ENCODE measurements around the gene BANF2. TPM values are rescaled to one million over a fixed set of nuclear protein-coding genes. Genes with fewer than 3 reads are reported as not detected.

The BANF2 gene
- total and polyA plus RNA-seq, 2 of the 8 experiments (the other 6 are each of a cell fraction or from before 2014, with no cell fraction given): not detected

GRCh38 chr20:17721802-17722486, 22.2 kb downstream of the BANF2 start:
- Histone ChIP-seq H4K20me1 (replicated peaks in 1 of 2; ENCODE audit: control insufficient read depth in 1 of 2, insufficient read depth in 2 of 2, low read length in 2 of 2) (no peaks in the 10 kb centered on the region), H3K4me1 (replicated peaks in 1 of 4; ENCODE audit: control insufficient read depth in 3 of 4, insufficient read depth in 4 of 4, low read length in 3 of 4) (no peaks in the 10 kb centered on the region), H4K5ac (ENCODE audit: insufficient read length, low read depth, low read length) (no peak overlapping the region), H2AK5ac (ENCODE audit: low read depth, low read length) (no peak overlapping the region), H3K9me3 (ENCODE audit: insufficient read depth in 2 of 2, low read depth in 1 of 2, low read length in 1 of 2) (no peaks in the 10 kb centered on the region), H3K56ac (replicated peaks; ENCODE audit: insufficient read length, low read depth, low read length) (no peak overlapping the region), H3K9ac (replicated peaks in 1 of 4; ENCODE audit: extremely low read depth in 1 of 4, low read depth in 3 of 4, low read length in 3 of 4) (no peak overlapping the region), H2BK20ac (ENCODE audit: low read length) (no peak overlapping the region), H3K27me3 (replicated peaks in 1 of 4; ENCODE audit: control insufficient read depth in 3 of 4, extremely low read depth in 1 of 4, insufficient read depth in 3 of 4, low read length in 3 of 4) (no peaks in the 10 kb centered on the region), H3K14ac (ENCODE audit: insufficient read length) (no peak overlapping the region), H3K36me3 (ENCODE audit: control insufficient read depth in 2 of 4, insufficient read depth in 4 of 4, low read length in 3 of 4) (no peaks in the 10 kb centered on the region), H2BK15ac (ENCODE audit: low read length) (no peak overlapping the region), H3K23me2 (ENCODE audit: low read depth, low read length) (no peaks in the 10 kb centered on the region), H3K4me2 (ENCODE audit: insufficient read depth in 1 of 2, low read depth in 2 of 2, low read length in 2 of 2) (no peak overlapping the region), H2BK120ac (replicated peaks; ENCODE audit: low read depth, low read length) (no peak overlapping the region), H3K18ac (ENCODE audit: extremely low read depth, low read length) (no peak overlapping the region), H3K23ac (ENCODE audit: insufficient read length) (no peak overlapping the region), H4K8ac (ENCODE audit: extremely low read depth, insufficient read depth, low read length) (no peak overlapping the region), H3K79me1 (ENCODE audit: low read depth, low read length) (no peaks in the 10 kb centered on the region), H3K4me3 (ENCODE audit: extremely low read depth in 1 of 4, insufficient read depth in 2 of 4, low read depth in 3 of 4, low read length in 4 of 4) (no peak overlapping the region), H2BK5ac (ENCODE audit: low read depth, low read length) (no peak overlapping the region), H2BK12ac (ENCODE audit: low read depth, low read length) (no peak overlapping the region), H3K4ac (replicated peaks; ENCODE audit: insufficient read length, low read depth, low read length) (no peak overlapping the region), H4K91ac (replicated peaks; ENCODE audit: insufficient read length, low read length) (no peak overlapping the region), H2AFZ (ENCODE audit: low read length) (no peak overlapping the region), H3K27ac (ENCODE audit: low read depth, low read length) (no peak overlapping the region), H3K79me2 (ENCODE audit: control insufficient read depth in 1 of 2, insufficient read depth in 2 of 2, low read length in 2 of 2) (no peaks in the 10 kb centered on the region)
- WGBS, 2 experiments (ENCODE audit: extremely low coverage in 1 of 2, insufficient coverage in 1 of 2, insufficient read length in 1 of 2, insufficient replicate concordance in 2 of 2, low coverage in 1 of 2, low lambda C conversion rate in 2 of 2, missing lambda C conversion rate in 1 of 2): 82% methylated on average over 6 of the region's 6 CpGs; no CpG with 5 or more reads in 1 of the 2 experiments
- FAIRE-seq: no peak
- DNase-seq (ENCODE audit: low read depth in 1 of 2, low spot score in 2 of 2): no peak
- ChIA-PET POLR2A (ENCODE audit: partially characterized antibody) (no interaction called here), CTCF (ENCODE audit: partially characterized antibody) (interaction anchor here (1.0 to 2.5 kb wide), 3 partner anchors 12 to 275 kb away, joined by 3 to 13 read pairs (median 3); no protein-coding TSS in a partner anchor)
- TF ChIP-seq SIX5 (IDR thresholded peaks at IDR 0.05; ENCODE audit: low read depth, low read length) (no peak), SRF (IDR thresholded peaks at IDR 0.05; ENCODE audit: low read depth, low read length) (no peak), RXRA (IDR thresholded peaks at IDR 0.05; ENCODE audit: insufficient read depth, low read depth, low read length) (no peak), TBP (IDR thresholded peaks at IDR 0.05; ENCODE audit: low read depth, low read length) (no peak)
